Ovary (tissue), 9 donors: Measurements from ENCODE around the gene CADM2. TPM values are rescaled to one million over a fixed set of nuclear protein-coding genes. Genes with fewer than 3 reads are reported as not detected.

Experiments
- DNase-seq, 5 donors: peaks; one replicate each; pipeline ENCODE4 v3.0.0-alpha.2; 2019 to 2020
- H3K27ac ChIP-seq, 2 donors: fragments of 200-600 bp; one replicate each; pipeline versions ENCODE4 v1.5.1 to v1.8.0; 2019 to 2022
- H3K27me3 ChIP-seq: fragments of 200-600 bp; one replicate; pipeline ENCODE4 v1.8.0; 2022
- H3K36me3 ChIP-seq: fragments of 200-600 bp; sonication (generic); one replicate; pipeline ENCODE4 v1.5.1; 2019
- H3K4me1 ChIP-seq: one replicate; pipeline ENCODE4 v1.8.1; 2013; ENCODE audit warnings: mild to moderate bottlenecking, moderate library complexity; ENCODE audit not compliant: insufficient read depth
- H3K4me3 ChIP-seq: fragments of 200-600 bp; sonication (generic); one replicate; pipeline ENCODE4 v1.5.1; 2017
- H3K9me3 ChIP-seq, 2 donors: fragments of 200-600 bp in 1 of 2; sonication (generic) in 1 of 2; one replicate each; pipeline versions ENCODE4 v1.5.1 to v1.8.1; 2013 to 2019; ENCODE audit warnings: mild to moderate bottlenecking in 1 of 2, moderate library complexity in 1 of 2
- CTCF ChIP-seq, 3 donors: fragments of 450-650 bp in 2 of 3; fragments of 200-600 bp in 1 of 3; IDR thresholded peaks; one replicate each; pipeline versions ENCODE4 v1.5.1 to v1.8.0; 2016 to 2022; ENCODE audit warnings: antibody characterized with exemption in 3 of 3, mild to moderate bottlenecking in 1 of 3
- EP300 ChIP-seq: sonication (generic); formaldehyde crosslinking; IDR thresholded peaks from one replicate; pipeline ENCODE4 v1.6.1; 2017; ENCODE audit warnings: antibody characterized with exemption
- POLR2A ChIP-seq: fragments of 450-650 bp; IDR thresholded peaks from one replicate; pipeline ENCODE4 v1.6.1; 2017; ENCODE audit warnings: antibody characterized with exemption, mild to moderate bottlenecking, moderate library complexity
- WGBS, 3 donors: extraction: QIAGEN DNeasy Blood & Tissue Kit in 1 of 3; methylation state at CpG; one replicate each; pipeline versions ENCODE4 v1.1.5 to v1.1.7; 2013 to 2017; 5-methylcytosine and 5-hydroxymethylcytosine counted together
- intact Hi-C, 4 donors: fragments of 100-400 bp; cut with DNase I; formaldehyde crosslinking; loops; one replicate each; pipeline versions ENCODE4 v1.11.0 to v1.15.1; 2022 to 2023
- polyA plus RNA-seq, 2 donors: library from polyadenylated mRNA; stranded (reverse); fragments of 200-250 nt in 1 of 2; fragments of 350-450 nt in 1 of 2; fragmentation: Illumina TruSeq in 1 of 2; extraction: RNeasy Lipid Tissue Mini Kit (QIAGEN cat#74804) in 1 of 2; gene quantifications; one replicate each; pipeline ENCODE4 v1.2.3, GENCODE V29; 2013 to 2014
- total RNA-seq, 7 donors: library from RNA; depleted of rRNA in 2 of 7; stranded (reverse); fragments of >200 nt in 2 of 7; fragmentation: NEBNext Ultra II Directional in 3 of 7; extraction: Animal tissue kit (Norgen Biotek cat#: 25700) in 3 of 7; gene quantifications; one replicate each; pipeline versions ENCODE4 v1.1.0 to v1.2.4, GENCODE V29; 2016 to 2023
- donor health status: DM: no; HTN: no; CAD: no; lungs with moderate emphysema.
- donor health status: DM: no; HTN: no; CAD: no.
- donor health status: Bipolar disorder and iron deficiency.
- donor health status: DM: yes; HTN: yes; CAD: no.
- donor health status: DM: no; HTN: no; CAD: no.
- donor health status: DM: yes; HTN: yes; CAD: no.

CADM2 gene
- total and polyA plus RNA-seq, 9 donors = 0.20 to 1.9 (median 0.69) TPM

- Histone ChIP-seq H3K4me1 (no peaks in the 10 kb centered on the region), H3K27ac (no peak overlapping the region), H3K36me3 (no peaks in the 10 kb centered on the region), H3K9me3 (no peaks in the 10 kb centered on the region), H3K27me3 (no peaks in the 10 kb centered on the region), H3K4me3 (no peak overlapping the region)
- TF ChIP-seq POLR2A (no peak), EP300 (no peak), CTCF (IDR thresholded peaks at IDR 0.05) (no peak)
- intact Hi-C loops = no loop called here
- 71 to 83% (median 77%) methylated on average over 1 of the region's 1 CpG for WGBS, 3 donors
- no peak for DNase-seq
These were observed 880.1 kb downstream of the CADM2 start for GRCh38 chr3:85838921-85839320.

GRCh38 chr3:85842081-85842480, 883.3 kb downstream of the CADM2 start:
- TF ChIP-seq POLR2A (no peak), EP300 (no peak), CTCF (IDR thresholded peaks at IDR 0.05) (no peak)
- 49 to 73% (median 58%) methylated on average over 3 of the region's 3 CpGs for WGBS, 3 donors
- intact Hi-C loops = no loop called here

GRCh38 chr3:85846940-85847339, 888.2 kb downstream of the CADM2 start:
- H3K4me1 ChIP-seq = no peaks in the 10 kb centered on the region
- H3K9me3 ChIP-seq = no peaks in the 10 kb centered on the region
- TF ChIP-seq EP300 (no peak), POLR2A (no peak), CTCF (IDR thresholded peaks at IDR 0.05) (no peak)
- no peak overlapping the region for H3K27ac ChIP-seq
- H3K27me3 ChIP-seq = no peaks in the 10 kb centered on the region
- DNase-seq = no peak
- intact Hi-C loops = no loop called here
- no peaks in the 10 kb centered on the region for H3K36me3 ChIP-seq
- H3K4me3 ChIP-seq = no peak overlapping the region

More at GRCh38 chr3:85842081-85842480, 883.3 kb downstream of the CADM2 start:
- DNase-seq = no peak
- Histone ChIP-seq H3K4me1 (no peaks in the 10 kb centered on the region), H3K9me3 (no peaks in the 10 kb centered on the region), H3K27ac (no peak overlapping the region), H3K36me3 (no peaks in the 10 kb centered on the region), H3K4me3 (no peak overlapping the region), H3K27me3 (no peaks in the 10 kb centered on the region)

GRCh38 chr3:85851071-85851470, 892.3 kb downstream of the CADM2 start:
- Histone ChIP-seq H3K36me3 (no peaks in the 10 kb centered on the region), H3K9me3 (no peaks in the 10 kb centered on the region), H3K27ac (no peak overlapping the region), H3K27me3 (no peaks in the 10 kb centered on the region), H3K4me3 (no peak overlapping the region), H3K4me1 (no peaks in the 10 kb centered on the region)
- TF ChIP-seq CTCF (IDR thresholded peaks at IDR 0.05) (no peak), EP300 (no peak), POLR2A (no peak)
- DNase-seq = no peak
- intact Hi-C loops = no loop called here

- H3K9me3 ChIP-seq = no peaks in the 10 kb centered on the region
- H3K4me1 ChIP-seq = no peaks in the 10 kb centered on the region
- intact Hi-C loops = no loop called here
- DNase-seq = no peak
- TF ChIP-seq POLR2A (no peak), EP300 (no peak), CTCF (IDR thresholded peaks at IDR 0.05) (no peak)
- no peaks in the 10 kb centered on the region for H3K36me3 ChIP-seq
- no peaks in the 10 kb centered on the region for H3K27me3 ChIP-seq
- no peak overlapping the region for H3K27ac ChIP-seq
- 73 to 77% (median 75%) methylated on average over 2 of the region's 2 CpGs for WGBS, 3 donors
- H3K4me3 ChIP-seq = no peak overlapping the region
These were observed 895.0 kb downstream of the CADM2 start for GRCh38 chr3:85853805-85854204.
